ENCODE data around the gene IMPDH2. TPM values are rescaled to one million over a fixed set of nuclear protein-coding genes. Genes with fewer than 3 reads are reported as not detected.

IMPDH2 gene
- polyA plus RNA-seq, 3 donors: 20.8 to 67.3 (median 21.0) TPM

DNA sequence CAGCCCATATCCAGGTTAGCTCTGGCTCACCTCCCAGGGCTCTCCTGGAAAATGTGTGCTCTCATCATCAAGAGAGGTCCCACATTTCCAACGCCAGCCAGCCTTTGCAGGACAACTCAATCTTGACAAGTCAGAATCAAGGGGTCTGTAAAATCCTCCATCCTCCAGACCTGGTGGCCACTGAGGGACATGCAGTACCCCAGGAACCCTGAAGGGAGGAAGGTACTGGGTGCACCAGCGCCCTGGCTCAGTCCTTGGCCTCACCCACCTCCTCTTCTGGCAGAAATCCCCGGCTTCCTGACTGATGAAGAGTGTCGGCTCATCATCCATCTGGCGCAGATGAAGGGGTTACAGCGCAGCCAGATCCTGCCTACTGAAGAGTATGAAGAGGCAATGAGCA is 28.0 kb downstream of the IMPDH2 start:
- H3K27me3 ChIP-seq (ENCODE audit: control insufficient read depth in 2 of 2, insufficient read depth in 2 of 2, low read length in 2 of 2): no peaks in the 10 kb centered on the region
- DNase-seq: no peak
- peaks cover 0 to 3% (median 0%) of the 10 kb centered on the region in 3 donors for H3K27me3 Mint-ChIP-seq (ENCODE audit: low read depth in 3 of 3)
- intact Hi-C loops (cut with micrococcal nuclease): no loop called here
- peaks cover 0 to 6% of the 10 kb centered on the region in 2 donors for H3K36me3 ChIP-seq (replicated peaks in 1 of 2; ENCODE audit: control insufficient read depth in 1 of 2, insufficient read depth in 2 of 2, low read length in 2 of 2)
- H3K4me2 ChIP-seq (replicated peaks; ENCODE audit: extremely low read depth, low read length, poor library complexity, severe bottlenecking): no peak overlapping the region
- H3K9me3 Mint-ChIP-seq: no peaks in the 10 kb centered on the region
- peaks cover 8 to 20% of the 10 kb centered on the region in 2 donors for H3K36me3 Mint-ChIP-seq
- no peaks in the 10 kb centered on the region for H4K20me1 ChIP-seq (ENCODE audit: insufficient read depth, low read length)
- 93% methylated on average over 4 of the region's 6 CpGs for WGBS (ENCODE audit: insufficient coverage)
- H2AFZ ChIP-seq (ENCODE audit: insufficient read depth, low read depth, low read length, poor library complexity, severe bottlenecking): no peak overlapping the region
- H3K4me3 Mint-ChIP-seq: no peak overlapping the region
- peaks cover under 1 to 4% of the 10 kb centered on the region in 2 donors for H3K4me1 ChIP-seq (ENCODE audit: control insufficient read depth in 1 of 2, insufficient read depth in 2 of 2, low read length in 2 of 2)
- H3K27ac Mint-ChIP-seq: no peak overlapping the region
- H3K9me3 ChIP-seq (replicated peaks in 1 of 2; ENCODE audit: control insufficient read depth in 1 of 2, insufficient read depth in 1 of 2, low read length in 2 of 2): no peaks in the 10 kb centered on the region
- H3K4me1 Mint-ChIP-seq: peaks cover 2% of the 10 kb centered on the region
- no peaks in the 10 kb centered on the region for H3K79me2 ChIP-seq (ENCODE audit: insufficient read depth, low read length)
- TF ChIP-seq, protein P1, sequence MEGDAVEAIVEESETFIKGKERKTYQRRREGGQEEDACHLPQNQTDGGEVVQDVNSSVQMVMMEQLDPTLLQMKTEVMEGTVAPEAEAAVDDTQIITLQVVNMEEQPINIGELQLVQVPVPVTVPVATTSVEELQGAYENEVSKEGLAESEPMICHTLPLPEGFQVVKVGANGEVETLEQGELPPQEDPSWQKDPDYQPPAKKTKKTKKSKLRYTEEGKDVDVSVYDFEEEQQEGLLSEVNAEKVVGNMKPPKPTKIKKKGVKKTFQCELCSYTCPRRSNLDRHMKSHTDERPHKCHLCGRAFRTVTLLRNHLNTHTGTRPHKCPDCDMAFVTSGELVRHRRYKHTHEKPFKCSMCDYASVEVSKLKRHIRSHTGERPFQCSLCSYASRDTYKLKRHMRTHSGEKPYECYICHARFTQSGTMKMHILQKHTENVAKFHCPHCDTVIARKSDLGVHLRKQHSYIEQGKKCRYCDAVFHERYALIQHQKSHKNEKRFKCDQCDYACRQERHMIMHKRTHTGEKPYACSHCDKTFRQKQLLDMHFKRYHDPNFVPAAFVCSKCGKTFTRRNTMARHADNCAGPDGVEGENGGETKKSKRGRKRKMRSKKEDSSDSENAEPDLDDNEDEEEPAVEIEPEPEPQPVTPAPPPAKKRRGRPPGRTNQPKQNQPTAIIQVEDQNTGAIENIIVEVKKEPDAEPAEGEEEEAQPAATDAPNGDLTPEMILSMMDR (IDR thresholded peaks at IDR 0.05): no peak
- H3K4me3 ChIP-seq (replicated peaks in 1 of 3; ENCODE audit: low read depth in 2 of 3, low read length in 3 of 3): no peak overlapping the region
- no peak overlapping the region for H3K27ac ChIP-seq (ENCODE audit: low read depth in 1 of 2, low read length in 2 of 2)
- no peak overlapping the region for H3K9ac ChIP-seq (ENCODE audit: insufficient read depth, low read length, poor library complexity, severe bottlenecking)

DNA sequence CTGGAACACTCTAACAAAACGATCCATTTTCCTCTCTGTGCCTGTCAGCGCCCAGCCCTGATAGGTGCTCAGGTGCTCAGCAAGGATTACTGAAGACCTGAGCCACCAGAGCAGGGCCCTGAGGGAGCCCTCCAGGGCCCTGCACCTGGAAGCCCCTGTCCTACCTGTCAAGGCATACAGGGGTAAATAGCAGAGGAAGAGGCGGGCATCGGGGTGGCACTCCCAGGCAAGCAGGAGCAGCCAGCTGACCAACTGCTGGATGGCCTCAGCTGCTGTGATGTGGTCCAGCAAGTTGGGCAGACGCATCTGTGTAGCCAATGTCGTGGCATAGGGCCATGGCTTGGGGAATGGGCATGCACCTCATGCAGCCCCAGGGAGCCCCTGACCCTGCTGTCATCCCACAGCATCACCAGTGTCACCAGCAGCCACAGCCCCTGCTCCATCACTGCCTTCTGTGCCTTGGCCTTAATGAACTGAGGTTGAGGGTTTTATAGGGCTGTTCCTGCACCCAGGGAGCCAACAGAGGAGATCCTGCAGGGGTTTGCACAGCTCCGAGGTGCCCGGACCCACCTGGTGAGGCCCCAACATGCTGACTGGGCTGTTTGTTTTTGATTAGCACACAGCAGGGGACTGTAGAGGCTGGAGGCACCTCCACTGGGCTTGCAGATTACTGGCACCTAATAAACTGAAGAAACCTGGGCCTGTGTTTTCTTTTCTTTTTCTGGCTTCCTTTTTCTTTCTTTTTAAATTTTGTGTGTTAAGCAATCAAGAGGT is 29.9 kb downstream of the IMPDH2 start:
- no peaks in the 10 kb centered on the region for H3K4me1 Mint-ChIP-seq
- Histone ChIP-seq H3K9me3 (replicated peaks in 1 of 2; ENCODE audit: control insufficient read depth in 1 of 2, insufficient read depth in 1 of 2, low read length in 2 of 2) (no peaks in the 10 kb centered on the region), H3K27me3 (ENCODE audit: control insufficient read depth in 2 of 2, insufficient read depth in 2 of 2, low read length in 2 of 2) (no peaks in the 10 kb centered on the region), H4K20me1 (ENCODE audit: insufficient read depth, low read length) (no peaks in the 10 kb centered on the region), H2AFZ (ENCODE audit: insufficient read depth, low read depth, low read length, poor library complexity, severe bottlenecking) (no peak overlapping the region), H3K4me3 (replicated peaks in 1 of 3; ENCODE audit: low read depth in 2 of 3, low read length in 3 of 3) (no peak overlapping the region), H3K36me3 (replicated peaks in 1 of 2; ENCODE audit: control insufficient read depth in 1 of 2, insufficient read depth in 2 of 2, low read length in 2 of 2) (peaks cover 3 to 22% of the 10 kb centered on the region in 2 donors), H3K4me1 (ENCODE audit: control insufficient read depth in 1 of 2, insufficient read depth in 2 of 2, low read length in 2 of 2) (no peaks in the 10 kb centered on the region), H3K9ac (ENCODE audit: insufficient read depth, low read length, poor library complexity, severe bottlenecking) (no peak overlapping the region), H3K79me2 (ENCODE audit: insufficient read depth, low read length) (no peaks in the 10 kb centered on the region), H3K27ac (ENCODE audit: low read depth in 1 of 2, low read length in 2 of 2) (no peak overlapping the region), H3K4me2 (replicated peaks; ENCODE audit: extremely low read depth, low read length, poor library complexity, severe bottlenecking) (no peak overlapping the region)
- no peaks in the 10 kb centered on the region for H3K9me3 Mint-ChIP-seq
- DNase-seq: no peak
- intact Hi-C loops (cut with micrococcal nuclease): loop anchor here in 1 of 2 donors (10.0 kb wide), 1 partner anchor 156 kb away; no protein-coding TSS in a partner anchor
- no peak overlapping the region for H3K4me3 Mint-ChIP-seq
- WGBS (ENCODE audit: insufficient coverage): 99% methylated on average over 6 of the region's 8 CpGs
- peaks cover 0 to 3% (median 0%) of the 10 kb centered on the region in 3 donors for H3K27me3 Mint-ChIP-seq (ENCODE audit: low read depth in 3 of 3)
- TF ChIP-seq, protein P1 (IDR thresholded peaks at IDR 0.05): no peak
- H3K27ac Mint-ChIP-seq: peak overlapping the region in 2 of 7 donors; percentile 11 to 84
- H3K36me3 Mint-ChIP-seq: peaks cover 17 to 37% of the 10 kb centered on the region in 2 donors

Data from CD14-positive monocyte (primary cell).